Adrenal gland (tissue), 5 donors: Measurements from ENCODE around the gene FOXP4.

Source experiments
- CTCF ChIP-seq, 6 experiments: fragments of 450-650 bp in 4 of 6; fragments of 200-600 bp in 2 of 6; sonication (generic) in 1 of 6; IDR thresholded peaks; 1 replicate in 5 of 6; 2 replicates in 1 of 6; pipeline versions ENCODE4 v1.5.1 to v1.8.0; 2016 to 2021; ENCODE audit warnings: antibody characterized with exemption in 6 of 6, mild to moderate bottlenecking in 2 of 6, moderate library complexity in 1 of 6
- POLR2A ChIP-seq, 2 donors: fragments of 450-650 bp; IDR thresholded peaks; one replicate each; pipeline ENCODE4 v1.6.1; 2017; ENCODE audit warnings: antibody characterized with exemption in 2 of 2, mild to moderate bottlenecking in 2 of 2, moderate library complexity in 1 of 2
- donor health status: DM: no; HTN: no; CAD: no.

GRCh38 chr6:41618598-41618997, 72.4 kb downstream of the FOXP4 start:
- TF ChIP-seq CTCF (IDR thresholded peaks at IDR 0.05), result no peak
- no peak for TF ChIP-seq POLR2A (IDR thresholded peaks at IDR 0.05)
